SK-N-SH treated with all-trans-retinoic acid at 6 μM for 48 hours (cell line): ENCODE measurements around the gene MCM9.
"Not testable (repeated sequence)": the region's sequence is repeated elsewhere in the genome, so short reads cannot be mapped to it uniquely, and the experiment has no call there.

ENCODE experiments used
- GLIS3 ChIP-seq: fragments of 250-450 bp; sonication (Bioruptor Pico); IDR thresholded peaks from 2 replicates; pipeline ENCODE4 v1.5.0; 2020; ENCODE audit warnings: mild to moderate bottlenecking, moderate library complexity
- ZNF565 ChIP-seq: fragments of 450-650 bp; formaldehyde crosslinking; conservative IDR thresholded peaks from 2 replicates; pipeline ENCODE4 v1.5.0; 2020; ENCODE audit warnings: low read depth, mild to moderate bottlenecking, moderate library complexity
- TF ChIP-seq, protein P1 (sequence below): fragments of 250-450 bp; sonication (Bioruptor Pico); IDR thresholded peaks from 2 replicates; pipeline ENCODE4 v1.8.0; 2020; ENCODE audit warnings: mild to moderate bottlenecking, moderate library complexity, borderline replicate concordance

- TF ChIP-seq, protein P1, sequence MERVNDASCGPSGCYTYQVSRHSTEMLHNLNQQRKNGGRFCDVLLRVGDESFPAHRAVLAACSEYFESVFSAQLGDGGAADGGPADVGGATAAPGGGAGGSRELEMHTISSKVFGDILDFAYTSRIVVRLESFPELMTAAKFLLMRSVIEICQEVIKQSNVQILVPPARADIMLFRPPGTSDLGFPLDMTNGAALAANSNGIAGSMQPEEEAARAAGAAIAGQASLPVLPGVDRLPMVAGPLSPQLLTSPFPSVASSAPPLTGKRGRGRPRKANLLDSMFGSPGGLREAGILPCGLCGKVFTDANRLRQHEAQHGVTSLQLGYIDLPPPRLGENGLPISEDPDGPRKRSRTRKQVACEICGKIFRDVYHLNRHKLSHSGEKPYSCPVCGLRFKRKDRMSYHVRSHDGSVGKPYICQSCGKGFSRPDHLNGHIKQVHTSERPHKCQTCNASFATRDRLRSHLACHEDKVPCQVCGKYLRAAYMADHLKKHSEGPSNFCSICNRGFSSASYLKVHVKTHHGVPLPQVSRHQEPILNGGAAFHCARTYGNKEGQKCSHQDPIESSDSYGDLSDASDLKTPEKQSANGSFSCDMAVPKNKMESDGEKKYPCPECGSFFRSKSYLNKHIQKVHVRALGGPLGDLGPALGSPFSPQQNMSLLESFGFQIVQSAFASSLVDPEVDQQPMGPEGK (CRISPR knock-in tag) = not testable (repeated sequence)
- TF ChIP-seq GLIS3; ZNF565 (CRISPR knock-in tag): not testable (repeated sequence)
These were observed 169.6 kb downstream of the MCM9 start for GRCh38 chr6:118765316-118765715.
